Chondrocyte (in vitro differentiated cells): ENCODE data around the gene SLC17A5. TPM values are rescaled to one million over a fixed set of nuclear protein-coding genes. Genes with fewer than 3 reads are reported as not detected.

ENCODE experiments used
- DNase-seq: peaks from one replicate; pipeline ENCODE4 v3.0.0; 2021; ENCODE audit warnings: mixed read lengths, low spot score
- H3K27ac Mint-ChIP-seq: one replicate; pipeline ENCODE4 v1.8.0; 2021; ENCODE audit warnings: mild to moderate bottlenecking, moderate library complexity, mixed read lengths; ENCODE audit not compliant: unreplicated experiment
- H3K27me3 Mint-ChIP-seq: 2 replicates; pipeline ENCODE4 v1.8.0; 2021; ENCODE audit warnings: low read depth, mixed read lengths
- H3K36me3 Mint-ChIP-seq: 2 replicates; pipeline ENCODE4 v1.8.0; 2021; ENCODE audit warnings: low read depth, mixed read lengths
- H3K4me1 Mint-ChIP-seq: 2 replicates; pipeline ENCODE4 v1.8.0; 2021; ENCODE audit warnings: low read depth, mild to moderate bottlenecking, mixed read lengths
- H3K4me3 Mint-ChIP-seq: one replicate; pipeline ENCODE4 v1.8.0; 2021; ENCODE audit warnings: mild to moderate bottlenecking, moderate library complexity, mixed read lengths; ENCODE audit not compliant: unreplicated experiment
- H3K9me3 Mint-ChIP-seq: 2 replicates; pipeline ENCODE4 v1.8.0; 2021; ENCODE audit warnings: low read depth, mixed read lengths
- CTCF ChIP-seq: fragments of 200-600 bp; sonication (generic); IDR thresholded peaks from 2 replicates; pipeline ENCODE4 v1.5.0; 2021; ENCODE audit warnings: antibody characterized with exemption, mild to moderate bottlenecking, moderate library complexity
- total RNA-seq: library from RNA; stranded (reverse); gene quantifications from 3 replicates; pipeline ENCODE4 v1.2.1, GENCODE V29; 2021

Gene SLC17A5
- total RNA-seq, 1 donor from 2014 or later: 33.0 TPM

DNA sequence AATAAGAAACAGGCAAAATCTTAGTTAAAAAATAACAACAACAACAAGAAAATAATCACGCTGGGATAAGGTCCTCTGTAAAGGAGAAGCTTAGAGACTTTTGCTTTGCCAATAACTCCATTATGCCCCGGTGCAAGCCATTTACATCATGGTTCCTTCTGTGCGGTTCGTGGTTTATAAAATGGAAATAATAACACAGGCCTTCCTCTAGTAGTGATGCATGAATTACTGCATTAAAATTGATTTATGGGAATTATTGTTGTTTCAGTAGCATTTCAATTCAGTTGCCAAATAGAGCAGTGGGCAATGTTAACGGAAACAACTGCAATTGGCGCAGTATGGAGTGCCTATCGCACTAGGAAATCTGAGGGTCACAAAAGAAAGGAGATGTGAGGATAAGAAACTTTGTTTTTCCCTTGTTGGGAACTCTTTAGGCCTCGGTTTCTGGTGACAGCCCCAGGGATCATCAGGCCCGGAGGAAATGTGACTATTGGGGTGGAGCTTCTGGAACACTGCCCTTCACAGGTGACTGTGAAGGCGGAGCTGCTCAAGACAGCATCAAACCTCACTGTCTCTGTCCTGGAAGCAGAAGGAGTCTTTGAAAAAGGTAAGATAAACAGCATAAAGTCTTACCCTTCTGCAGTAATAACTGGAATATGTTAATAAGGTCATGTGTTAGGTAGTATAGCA lies 43.3 kb upstream of the SLC17A5 start:
- Mint-ChIP-seq H3K27me3 (no peaks in the 10 kb centered on the region), H3K9me3 (no peaks in the 10 kb centered on the region), H3K36me3 (peaks cover 6% of the 10 kb centered on the region), H3K4me3 (peak overlapping the region; percentile 73), H3K4me1 (peaks cover 33% of the 10 kb centered on the region), H3K27ac (peak overlapping the region; percentile 73)
- no peak for TF ChIP-seq CTCF
- no peak for DNase-seq

GRCh38 chr6:73695619-73696421 lies 42.0 kb upstream of the SLC17A5 start, which contains the start of gene CD109:
TSS of gene CD109 (plus strand) at chr6:73696203. CDS start at chr6:73696216, 13 bp downstream.
- Mint-ChIP-seq H3K4me3 (peak within 1 kb of the TSS; percentile 73), H3K27ac (peak within 1 kb of the TSS; percentile 89), H3K4me1 (peaks cover 37% of the 10 kb centered on the region), H3K9me3 (no peaks in the 10 kb centered on the region), H3K36me3 (peaks cover 6% of the 10 kb centered on the region), H3K27me3 (no peaks in the 10 kb centered on the region)
- peak; percentile 9 for TF ChIP-seq CTCF
- no peak for DNase-seq

- Mint-ChIP-seq H3K36me3 (peaks cover 6% of the 10 kb centered on the region), H3K27me3 (no peaks in the 10 kb centered on the region), H3K9me3 (no peaks in the 10 kb centered on the region), H3K4me3 (peak overlapping the region; percentile 73), H3K4me1 (peaks cover 37% of the 10 kb centered on the region), H3K27ac (peak overlapping the region; percentile 89)
- TF ChIP-seq CTCF: no peak
- no peak for DNase-seq
Observed at GRCh38 chr6:73694711-73695411, 41.1 kb upstream of the SLC17A5 start.

- Mint-ChIP-seq H3K4me3 (no peak overlapping the region), H3K9me3 (no peaks in the 10 kb centered on the region), H3K4me1 (peaks cover 24% of the 10 kb centered on the region), H3K27me3 (no peaks in the 10 kb centered on the region), H3K27ac (no peak overlapping the region), H3K36me3 (peaks cover 2% of the 10 kb centered on the region)
- TF ChIP-seq CTCF: no peak
- no peak for DNase-seq
Observed at GRCh38 chr6:73691512-73691911, 37.7 kb upstream of the SLC17A5 start.

DNA sequence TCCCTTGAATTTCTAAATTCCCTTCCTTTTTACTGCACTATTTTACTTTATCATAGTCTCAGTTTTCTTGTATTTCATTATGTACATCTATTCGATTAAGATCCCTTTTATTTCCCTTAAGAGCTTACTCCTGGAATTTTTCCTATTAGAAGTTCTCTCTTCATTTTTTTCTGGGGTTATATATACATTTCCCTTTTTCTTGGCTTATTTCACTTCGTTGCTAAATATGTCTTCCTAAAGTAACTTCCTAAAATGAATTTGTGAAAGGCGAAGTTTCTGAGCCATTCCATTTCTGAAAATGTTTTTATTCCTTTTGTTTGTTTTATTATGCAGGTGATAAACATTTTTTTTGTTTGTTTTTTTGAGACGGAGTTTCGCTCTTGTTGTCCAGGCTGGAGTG lies 36.3 kb upstream of the SLC17A5 start:
- no peak for TF ChIP-seq CTCF
- no peak overlapping the region for H3K4me3 Mint-ChIP-seq
- H3K36me3 Mint-ChIP-seq: peaks cover 2% of the 10 kb centered on the region
- DNase-seq: no peak
- H3K4me1 Mint-ChIP-seq: peaks cover 12% of the 10 kb centered on the region
- H3K27ac Mint-ChIP-seq: no peak overlapping the region
- H3K27me3 Mint-ChIP-seq: no peaks in the 10 kb centered on the region
- no peaks in the 10 kb centered on the region for H3K9me3 Mint-ChIP-seq
